Measurements from ENCODE around the gene CYBA. TPM values are rescaled to one million over a fixed set of nuclear protein-coding genes. Genes with fewer than 3 reads are reported as not detected.

CYBA gene
- total RNA-seq, 5 donors from 2014 or later (not counting 1 experiment from before 2014, with no cell fraction given): 271 to 456 (median 403) TPM

GRCh38 chr16:88654363-88655052 is 3.7 kb upstream of the CYBA start:
- Mint-ChIP-seq H3K4me1 (peaks cover 7 to 14% (median 8%) of the 10 kb centered on the region in 3 donors), H3K4me3 (no peak overlapping the region), H3K27me3 (no peaks in the 10 kb centered on the region), H3K36me3 (peaks cover 6% of the 10 kb centered on the region), H3K9me3 (no peaks in the 10 kb centered on the region), H3K27ac (no peak overlapping the region)
- Histone ChIP-seq H3K4me1 (ENCODE audit: control insufficient read depth in 1 of 2, extremely low read depth in 1 of 2, insufficient read depth in 2 of 2, low read length in 2 of 2) (peaks cover 5 to 45% of the 10 kb centered on the region in 2 experiments), H3K9me3 (no peaks in the 10 kb centered on the region), H3K4me3 (ENCODE audit: control insufficient read depth in 1 of 2, extremely low read depth in 1 of 2, low read length in 1 of 2) (no peak overlapping the region), H3K36me3 (ENCODE audit: control insufficient read depth in 2 of 2, extremely low read depth in 1 of 2, insufficient read depth in 1 of 2, low read length in 1 of 2) (peaks cover 0 to 21% of the 10 kb centered on the region in 2 donors), H3K27ac (ENCODE audit: low read length) (peak overlapping the region; percentile 38), H3K27me3 (replicated peaks in 1 of 2; ENCODE audit: control insufficient read depth in 2 of 2, extremely low read depth in 1 of 2, insufficient read depth in 2 of 2, low read length in 1 of 2) (no peaks in the 10 kb centered on the region)
- 92% methylated on average over 23 of the region's 28 CpGs for WGBS (ENCODE audit: insufficient coverage)
- CTCF ChIA-PET: no interaction called here
- POLR2A ChIA-PET: no interaction called here
- DNase-seq (no peak), ATAC-seq (replicated peaks in 1 of 4) (no peak)

- no peak for ATAC-seq (replicated peaks in 1 of 4)
- Histone ChIP-seq H3K36me3 (ENCODE audit: control insufficient read depth in 2 of 2, extremely low read depth in 1 of 2, insufficient read depth in 1 of 2, low read length in 1 of 2) (peaks cover 0 to 24% of the 10 kb centered on the region in 2 donors), H3K27me3 (replicated peaks in 1 of 2; ENCODE audit: control insufficient read depth in 2 of 2, extremely low read depth in 1 of 2, insufficient read depth in 2 of 2, low read length in 1 of 2) (no peaks in the 10 kb centered on the region), H3K27ac (ENCODE audit: low read length) (peak overlapping the region; percentile 38), H3K4me1 (ENCODE audit: control insufficient read depth in 1 of 2, extremely low read depth in 1 of 2, insufficient read depth in 2 of 2, low read length in 2 of 2) (peaks cover 5 to 53% of the 10 kb centered on the region in 2 experiments), H3K4me3 (ENCODE audit: control insufficient read depth in 1 of 2, extremely low read depth in 1 of 2, low read length in 1 of 2) (no peak overlapping the region), H3K9me3 (no peaks in the 10 kb centered on the region)
- Mint-ChIP-seq H3K4me1 (peaks cover 13 to 20% (median 14%) of the 10 kb centered on the region in 3 donors), H3K27ac (peak overlapping the region in 1 of 2 donors; percentile 36), H3K9me3 (no peaks in the 10 kb centered on the region), H3K4me3 (no peak overlapping the region), H3K36me3 (peaks cover 11% of the 10 kb centered on the region), H3K27me3 (no peaks in the 10 kb centered on the region)
- no peak for DNase-seq
- ChIA-PET POLR2A (no interaction called here), CTCF (no interaction called here)
- WGBS (ENCODE audit: insufficient coverage): 78% methylated on average over 30 of the region's 32 CpGs
These were observed 2.9 kb upstream of the CYBA start for GRCh38 chr16:88653596-88654362.

- ChIA-PET POLR2A (no interaction called here), CTCF (no interaction called here)
- Histone ChIP-seq H3K27ac (ENCODE audit: low read length) (peak overlapping the region; percentile 91), H3K36me3 (ENCODE audit: control insufficient read depth in 2 of 2, extremely low read depth in 1 of 2, insufficient read depth in 1 of 2, low read length in 1 of 2) (peaks cover 0 to 26% of the 10 kb centered on the region in 2 donors), H3K9me3 (no peaks in the 10 kb centered on the region), H3K4me3 (ENCODE audit: control insufficient read depth in 1 of 2, extremely low read depth in 1 of 2, low read length in 1 of 2) (no peak overlapping the region), H3K4me1 (ENCODE audit: control insufficient read depth in 1 of 2, extremely low read depth in 1 of 2, insufficient read depth in 2 of 2, low read length in 2 of 2) (peaks cover 6 to 59% of the 10 kb centered on the region in 2 experiments), H3K27me3 (replicated peaks in 1 of 2; ENCODE audit: control insufficient read depth in 2 of 2, extremely low read depth in 1 of 2, insufficient read depth in 2 of 2, low read length in 1 of 2) (no peaks in the 10 kb centered on the region)
- Mint-ChIP-seq H3K27me3 (no peaks in the 10 kb centered on the region), H3K9me3 (no peaks in the 10 kb centered on the region), H3K27ac (peak overlapping the region in 1 of 2 donors; percentile 36), H3K4me3 (no peak overlapping the region), H3K36me3 (peaks cover 11% of the 10 kb centered on the region), H3K4me1 (peaks cover 13 to 22% (median 14%) of the 10 kb centered on the region in 3 donors)
- DNase-seq (no peak), ATAC-seq (replicated peaks in 1 of 4) (no peak)
- 94% methylated on average over 13 of the region's 13 CpGs for WGBS (ENCODE audit: insufficient coverage)
These were observed 2.2 kb upstream of the CYBA start for GRCh38 chr16:88653101-88653500.

- ATAC-seq (replicated peaks in 1 of 4) (no peak), DNase-seq (no peak)
- H3K27me3 Mint-ChIP-seq: no peaks in the 10 kb centered on the region
- no peak overlapping the region for H3K27ac Mint-ChIP-seq
- CTCF ChIA-PET: no interaction called here
- peaks cover 7 to 63% of the 10 kb centered on the region in 2 experiments for H3K4me1 ChIP-seq (ENCODE audit: control insufficient read depth in 1 of 2, extremely low read depth in 1 of 2, insufficient read depth in 2 of 2, low read length in 2 of 2)
- H3K36me3 ChIP-seq (ENCODE audit: control insufficient read depth in 2 of 2, extremely low read depth in 1 of 2, insufficient read depth in 1 of 2, low read length in 1 of 2): peaks cover 0 to 27% of the 10 kb centered on the region in 2 donors
- no peak overlapping the region for H3K4me3 ChIP-seq (ENCODE audit: control insufficient read depth in 1 of 2, extremely low read depth in 1 of 2, low read length in 1 of 2)
- H3K27ac ChIP-seq (ENCODE audit: low read length): peak overlapping the region; percentile 91
- peaks cover 11% of the 10 kb centered on the region for H3K36me3 Mint-ChIP-seq
- no peaks in the 10 kb centered on the region for H3K27me3 ChIP-seq (replicated peaks in 1 of 2; ENCODE audit: control insufficient read depth in 2 of 2, extremely low read depth in 1 of 2, insufficient read depth in 2 of 2, low read length in 1 of 2)
- peak overlapping the region in 1 of 3 donors; percentile 87 for H3K4me3 Mint-ChIP-seq
- 55% methylated on average over 2 of the region's 8 CpGs for WGBS (ENCODE audit: insufficient coverage)
- no peaks in the 10 kb centered on the region for H3K9me3 Mint-ChIP-seq
- H3K4me1 Mint-ChIP-seq: peaks cover 13 to 22% (median 14%) of the 10 kb centered on the region in 3 donors
- POLR2A ChIA-PET: no interaction called here
- no peaks in the 10 kb centered on the region for H3K9me3 ChIP-seq
These were observed 1.9 kb upstream of the CYBA start for GRCh38 chr16:88652762-88653063.

- Histone ChIP-seq H3K27ac (ENCODE audit: low read length) (peak overlapping the region; percentile 91), H3K36me3 (ENCODE audit: control insufficient read depth in 2 of 2, extremely low read depth in 1 of 2, insufficient read depth in 1 of 2, low read length in 1 of 2) (peaks cover 0 to 24% of the 10 kb centered on the region in 2 donors), H3K27me3 (replicated peaks in 1 of 2; ENCODE audit: control insufficient read depth in 2 of 2, extremely low read depth in 1 of 2, insufficient read depth in 2 of 2, low read length in 1 of 2) (no peaks in the 10 kb centered on the region), H3K4me1 (ENCODE audit: control insufficient read depth in 1 of 2, extremely low read depth in 1 of 2, insufficient read depth in 2 of 2, low read length in 2 of 2) (peaks cover 7 to 69% of the 10 kb centered on the region in 2 experiments), H3K4me3 (ENCODE audit: control insufficient read depth in 1 of 2, extremely low read depth in 1 of 2, low read length in 1 of 2) (no peak overlapping the region), H3K9me3 (no peaks in the 10 kb centered on the region)
- DNase-seq (no peak), ATAC-seq (replicated peaks in 1 of 4) (no peak)
- Mint-ChIP-seq H3K27me3 (no peaks in the 10 kb centered on the region), H3K27ac (peak overlapping the region; percentile 61 to 64), H3K4me3 (peak overlapping the region; percentile 28 to 87 (median 34)), H3K9me3 (no peaks in the 10 kb centered on the region), H3K36me3 (peaks cover 11% of the 10 kb centered on the region), H3K4me1 (peaks cover 13 to 22% (median 14%) of the 10 kb centered on the region in 3 donors)
- POLR2A ChIA-PET: no interaction called here
- CTCF ChIA-PET: no interaction called here
- WGBS (ENCODE audit: insufficient coverage): 78% methylated on average over 29 of the region's 29 CpGs
These were observed 1.3 kb upstream of the CYBA start for GRCh38 chr16:88651989-88652761.

GRCh38 chr16:88651276-88651988 is 579 bp upstream of the CYBA start:
- peaks cover 7 to 76% of the 10 kb centered on the region in 2 experiments for H3K4me1 ChIP-seq (ENCODE audit: control insufficient read depth in 1 of 2, extremely low read depth in 1 of 2, insufficient read depth in 2 of 2, low read length in 2 of 2)
- 25% methylated on average over 10 of the region's 24 CpGs for WGBS (ENCODE audit: insufficient coverage)
- peak overlapping the region; percentile 86 to 90 for H3K4me3 ChIP-seq (ENCODE audit: control insufficient read depth in 1 of 2, extremely low read depth in 1 of 2, low read length in 1 of 2)
- peak overlapping the region; percentile 91 for H3K27ac ChIP-seq (ENCODE audit: low read length)
- peak; percentile 62 to 74 (median 70) for ATAC-seq (replicated peaks in 1 of 4)
- H3K27ac Mint-ChIP-seq: peak overlapping the region; percentile 91
- no peaks in the 10 kb centered on the region for H3K9me3 Mint-ChIP-seq
- ChIA-PET CTCF (no interaction called here), POLR2A (interaction anchor here in 1 of 2 donors (1.3 kb wide), 1 partner anchor 31 kb away, joined by 3 read pairs; no protein-coding TSS in a partner anchor)
- peak; percentile 39 to 86 (median 65) for DNase-seq
- H3K36me3 Mint-ChIP-seq: peaks cover 11% of the 10 kb centered on the region
- no peaks in the 10 kb centered on the region for H3K9me3 ChIP-seq
- no peaks in the 10 kb centered on the region for H3K27me3 ChIP-seq (replicated peaks in 1 of 2; ENCODE audit: control insufficient read depth in 2 of 2, extremely low read depth in 1 of 2, insufficient read depth in 2 of 2, low read length in 1 of 2)
- H3K27me3 Mint-ChIP-seq: no peaks in the 10 kb centered on the region
- peaks cover 4 to 25% of the 10 kb centered on the region in 2 donors for H3K36me3 ChIP-seq (ENCODE audit: control insufficient read depth in 2 of 2, extremely low read depth in 1 of 2, insufficient read depth in 1 of 2, low read length in 1 of 2)
- H3K4me3 Mint-ChIP-seq: peak overlapping the region; percentile 84 to 91 (median 87)
- peaks cover 13 to 22% (median 14%) of the 10 kb centered on the region in 3 donors for H3K4me1 Mint-ChIP-seq
